ENCODE measurements around the gene INHBE.
"Not testable (repeated sequence)": the region's sequence is repeated elsewhere in the genome, so short reads cannot be mapped to it uniquely, and the experiment has no call there.

GRCh38 chr12:57495051-57495701 is 40.1 kb downstream of the INHBE start:
- TF ChIP-seq, protein P1, sequence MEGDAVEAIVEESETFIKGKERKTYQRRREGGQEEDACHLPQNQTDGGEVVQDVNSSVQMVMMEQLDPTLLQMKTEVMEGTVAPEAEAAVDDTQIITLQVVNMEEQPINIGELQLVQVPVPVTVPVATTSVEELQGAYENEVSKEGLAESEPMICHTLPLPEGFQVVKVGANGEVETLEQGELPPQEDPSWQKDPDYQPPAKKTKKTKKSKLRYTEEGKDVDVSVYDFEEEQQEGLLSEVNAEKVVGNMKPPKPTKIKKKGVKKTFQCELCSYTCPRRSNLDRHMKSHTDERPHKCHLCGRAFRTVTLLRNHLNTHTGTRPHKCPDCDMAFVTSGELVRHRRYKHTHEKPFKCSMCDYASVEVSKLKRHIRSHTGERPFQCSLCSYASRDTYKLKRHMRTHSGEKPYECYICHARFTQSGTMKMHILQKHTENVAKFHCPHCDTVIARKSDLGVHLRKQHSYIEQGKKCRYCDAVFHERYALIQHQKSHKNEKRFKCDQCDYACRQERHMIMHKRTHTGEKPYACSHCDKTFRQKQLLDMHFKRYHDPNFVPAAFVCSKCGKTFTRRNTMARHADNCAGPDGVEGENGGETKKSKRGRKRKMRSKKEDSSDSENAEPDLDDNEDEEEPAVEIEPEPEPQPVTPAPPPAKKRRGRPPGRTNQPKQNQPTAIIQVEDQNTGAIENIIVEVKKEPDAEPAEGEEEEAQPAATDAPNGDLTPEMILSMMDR (IDR thresholded peaks at IDR 0.05; ENCODE audit: control extremely low read depth in 1 of 3, insufficient read depth in 1 of 3, low read depth in 1 of 3, low read length in 3 of 3): not testable (repeated sequence)
- TF ChIP-seq NRF1 (IDR thresholded peaks at IDR 0.05; ENCODE audit: low read depth, low read length); CEBPB (IDR thresholded peaks at IDR 0.05; ENCODE audit: low read depth, low read length); USF2 (IDR thresholded peaks at IDR 0.05; ENCODE audit: low read length); EZH2 (IDR thresholded peaks at IDR 0.05; ENCODE audit: low read depth, low read length, severe bottlenecking); EP300 (IDR thresholded peaks at IDR 0.05; ENCODE audit: borderline replicate concordance in 1 of 2, low read depth in 2 of 2, low read length in 2 of 2); TAF7 (optimal IDR thresholded peaks at IDR 0.05; ENCODE audit: borderline replicate concordance, low read depth, low read length); CBX5 (IDR thresholded peaks at IDR 0.05; ENCODE audit: low read depth, low read length); POLR2A (IDR thresholded peaks at IDR 0.05; ENCODE audit: control extremely low read depth in 1 of 2, low read depth in 2 of 2, low read length in 2 of 2); RAD21 (IDR thresholded peaks at IDR 0.05 in 1 of 2, conservative IDR thresholded peaks at IDR 0.05 in 1 of 2; ENCODE audit: low read depth in 2 of 2, low read length in 2 of 2); RBBP5 (IDR thresholded peaks at IDR 0.05; ENCODE audit: borderline replicate concordance, low read depth, low read length); BRCA1 (IDR thresholded peaks at IDR 0.05; ENCODE audit: low read depth, low read length): not testable (repeated sequence)
